HG02938 (cell line): ENCODE measurements around the gene ZNF446.

Experiments
- ATAC-seq: cut with Tn5 transposase; IDR thresholded peaks from one replicate; pipeline ENCODE4 v1.9.1; 2021; ENCODE audit warnings: mild to moderate bottlenecking, moderate library complexity; ENCODE audit not compliant: unreplicated experiment

Gene ZNF446

GRCh38 chr19:58520257-58520599 lies 44.1 kb downstream of the ZNF446 start:
- ATAC-seq, result no peak

GRCh38 chr19:58521651-58522050 lies 45.5 kb downstream of the ZNF446 start:
- no peak for ATAC-seq

- no peak for ATAC-seq
Measured at GRCh38 chr19:58522709-58523108, 46.6 kb downstream of the ZNF446 start.

GRCh38 chr19:58529405-58529804 lies 53.3 kb downstream of the ZNF446 start:
- no peak for ATAC-seq
